GM10266 (cell line): ENCODE results near the gene CHD8.

Experiments used
- DNase-seq: peaks from one replicate; pipeline ENCODE4 v3.0.0; 2012; ENCODE audit errors: extremely low spot score
- TF ChIP-seq, protein P1 (sequence below): IDR thresholded peaks from 2 replicates; pipeline ENCODE4 v1.5.1; 2012; ENCODE audit warnings: mild to moderate bottlenecking, low read depth; ENCODE audit not compliant: control insufficient read depth, insufficient read depth; ENCODE audit errors: missing control alignments

Gene CHD8

GRCh38 chr14:21428930-21429329 is 27.0 kb downstream of the CHD8 start:
- DNase-seq = no peak
- TF ChIP-seq, protein P1, sequence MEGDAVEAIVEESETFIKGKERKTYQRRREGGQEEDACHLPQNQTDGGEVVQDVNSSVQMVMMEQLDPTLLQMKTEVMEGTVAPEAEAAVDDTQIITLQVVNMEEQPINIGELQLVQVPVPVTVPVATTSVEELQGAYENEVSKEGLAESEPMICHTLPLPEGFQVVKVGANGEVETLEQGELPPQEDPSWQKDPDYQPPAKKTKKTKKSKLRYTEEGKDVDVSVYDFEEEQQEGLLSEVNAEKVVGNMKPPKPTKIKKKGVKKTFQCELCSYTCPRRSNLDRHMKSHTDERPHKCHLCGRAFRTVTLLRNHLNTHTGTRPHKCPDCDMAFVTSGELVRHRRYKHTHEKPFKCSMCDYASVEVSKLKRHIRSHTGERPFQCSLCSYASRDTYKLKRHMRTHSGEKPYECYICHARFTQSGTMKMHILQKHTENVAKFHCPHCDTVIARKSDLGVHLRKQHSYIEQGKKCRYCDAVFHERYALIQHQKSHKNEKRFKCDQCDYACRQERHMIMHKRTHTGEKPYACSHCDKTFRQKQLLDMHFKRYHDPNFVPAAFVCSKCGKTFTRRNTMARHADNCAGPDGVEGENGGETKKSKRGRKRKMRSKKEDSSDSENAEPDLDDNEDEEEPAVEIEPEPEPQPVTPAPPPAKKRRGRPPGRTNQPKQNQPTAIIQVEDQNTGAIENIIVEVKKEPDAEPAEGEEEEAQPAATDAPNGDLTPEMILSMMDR = no peak

- TF ChIP-seq, protein P1 = no peak
- DNase-seq = no peak
Observed at GRCh38 chr14:21426692-21427091, 29.2 kb downstream of the CHD8 start.

GRCh38 chr14:21419528-21419927 is 36.4 kb downstream of the CHD8 start:
- TF ChIP-seq, protein P1 = no peak
- no peak for DNase-seq

DNA sequence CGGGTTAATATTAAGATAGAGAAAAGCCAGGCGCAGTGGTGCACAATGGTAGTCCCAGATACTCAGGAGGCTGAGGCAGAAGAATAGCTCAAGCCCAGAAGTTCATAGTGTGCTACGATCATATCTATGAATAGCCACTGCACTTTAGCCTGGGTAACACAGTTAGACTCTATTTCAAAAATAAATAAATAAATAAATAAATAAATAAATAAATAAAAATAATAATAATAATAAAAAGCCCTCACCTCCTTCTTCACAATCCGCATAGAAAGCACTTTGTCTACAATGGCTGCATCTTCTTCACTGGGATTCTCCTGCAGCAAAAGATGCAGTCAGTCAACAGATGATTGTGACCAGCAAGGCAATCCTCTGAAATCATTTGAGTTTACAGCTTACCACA is 40.6 kb downstream of the CHD8 start:
- no peak for DNase-seq
- TF ChIP-seq, protein P1 = no peak

DNA sequence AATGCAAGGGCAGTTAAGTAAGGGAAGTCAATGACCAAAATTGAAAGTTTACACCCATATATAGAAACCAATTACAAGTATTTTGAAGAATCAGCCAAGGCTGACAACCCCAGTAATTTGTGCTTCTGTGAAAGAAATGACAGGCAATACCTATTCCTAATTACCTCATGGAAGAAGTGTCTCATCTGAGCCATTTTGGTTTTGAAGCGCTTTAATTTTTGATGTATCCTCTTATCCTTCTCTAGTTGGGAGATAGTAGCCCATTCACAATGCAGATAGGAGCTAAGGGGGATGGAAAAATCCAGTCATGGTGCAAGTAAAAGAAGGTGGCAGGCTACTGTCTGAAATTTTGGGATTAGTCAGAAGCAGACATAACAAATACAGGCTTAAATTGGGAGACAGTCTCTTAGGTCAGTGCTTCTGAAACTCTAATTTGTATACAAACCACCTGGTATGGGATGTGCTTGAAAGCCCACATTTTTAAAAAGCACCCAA is 41.7 kb downstream of the CHD8 start:
- TF ChIP-seq, protein P1 = no peak
- peak; percentile 47 for DNase-seq

DNA sequence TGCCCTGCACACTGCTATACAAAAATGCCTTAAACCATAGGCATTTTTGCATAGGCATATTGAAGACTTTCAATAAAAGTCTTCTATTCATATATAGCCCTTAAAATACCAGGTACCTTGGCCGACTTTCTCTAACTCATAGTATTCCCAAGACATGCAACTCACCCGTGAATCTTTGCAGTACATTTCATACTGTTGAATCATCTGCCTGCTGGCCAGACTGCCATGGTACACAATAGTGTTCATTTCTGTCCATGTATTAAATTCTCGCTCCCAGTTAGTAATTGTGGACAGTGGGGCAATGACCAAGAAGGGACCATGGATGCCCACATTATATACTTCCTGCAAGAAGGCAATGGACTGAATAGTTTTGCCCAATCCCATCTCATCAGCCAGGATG is 47.8 kb downstream of the CHD8 start:
- TF ChIP-seq, protein P1 = no peak

DNA sequence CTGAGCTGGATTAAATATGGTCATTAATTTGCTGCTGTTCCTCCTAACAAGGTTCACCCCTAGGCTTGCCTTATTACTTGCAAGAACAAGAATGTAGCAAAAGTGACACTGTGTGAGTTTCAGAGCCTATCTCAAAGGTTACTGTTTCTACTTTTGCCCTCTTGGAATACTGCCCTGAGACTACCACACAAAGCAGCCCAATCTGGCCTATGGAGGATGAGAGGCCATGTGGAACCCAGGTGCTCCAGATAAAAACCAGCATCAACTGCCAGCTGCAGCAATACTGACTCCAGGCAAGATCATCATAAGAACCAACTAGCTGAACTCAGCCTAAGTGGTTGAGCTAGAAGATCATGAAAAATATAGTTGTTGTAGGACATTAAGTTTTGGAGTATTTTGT is 49.7 kb downstream of the CHD8 start:
- DNase-seq = no peak
- TF ChIP-seq, protein P1 = no peak

More for the DNA sequence above, 47.8 kb downstream of the CHD8 start:
- no peak for DNase-seq
